GM12878 (cell line): ENCODE measurements around the gene SLX4. TPM values are rescaled to one million over a fixed set of nuclear protein-coding genes. Genes with fewer than 3 reads are reported as not detected.

ENCODE experiments used
- ATAC-seq: fragments of 200-7000 bp; cut with Tn5 transposase; 3 replicates; pipeline ENCODE4 v1.9.1; 2020; ENCODE audit warnings: mild to moderate bottlenecking, moderate library complexity
- BruUV-seq: library from RNA; stranded (reverse); fragments of 400-500 nt; replicated peaks from 2 replicates; lab custom pipeline; 2021; lab: Mats Ljungman, UMichigan
- CTCF ChIA-PET: fragments of 300-600 bp; sonication (Branson Sonifier 250); formaldehyde crosslinking; extraction: SDS; loops from one replicate; lab custom pipeline; 2021; ENCODE audit warnings: inconsistent platforms; lab: Yijun Ruan, JAX
- POLR2A ChIA-PET: fragments of 350-600 bp; formaldehyde crosslinking; extraction: SDS; loops from one replicate; lab custom pipeline; 2021; ENCODE audit warnings: inconsistent platforms; lab: Charles Lee
- RAD21 ChIA-PET: fragments of 300-600 bp; sonication (Branson Sonifier 250); formaldehyde crosslinking; loops from one replicate; lab custom pipeline; 2023; ENCODE audit warnings: antibody characterized with exemption; ENCODE audit not compliant: unreplicated experiment; lab: Charles Lee
- SMC1A ChIA-PET: fragments of 300-600 bp; sonication (Branson Sonifier 250); formaldehyde crosslinking; loops from one replicate; lab custom pipeline; 2023; ENCODE audit not compliant: unreplicated experiment, uncharacterized antibody; lab: Charles Lee
- DNase-seq: peaks from one replicate; pipeline ENCODE4 v3.0.0-alpha.2; 2011; ENCODE audit warnings: low read depth, low spot score
- FAIRE-seq: peaks from 3 replicates; lab custom pipeline; 2011; peaks lifted over from hg19 to GRCh38; lab: Jason Lieb, UNC
- H2AFZ ChIP-seq: 2 replicates; pipeline ENCODE4 v1.6.0; 2011; ENCODE audit warnings: low read depth, low read length, control low read depth; ENCODE audit not compliant: control insufficient read depth
- H3K27ac ChIP-seq: 2 replicates; pipeline ENCODE4 v1.5.1; 2011; ENCODE audit warnings: control low read depth; ENCODE audit not compliant: control insufficient read depth, insufficient read depth
- H3K27me3 ChIP-seq, 2 experiments: replicated peaks in 1 of 2; 2 replicates each; pipeline versions ENCODE4 v1.6.0 to v1.6.1; 2011; ENCODE audit warnings: low read length in 1 of 2; ENCODE audit not compliant: control insufficient read depth in 2 of 2, insufficient read depth in 2 of 2
- H3K36me3 ChIP-seq, 2 experiments: 2 replicates each; pipeline ENCODE4 v1.5.1; 2011; ENCODE audit warnings: low read length in 1 of 2; ENCODE audit not compliant: control insufficient read depth in 2 of 2, insufficient read depth in 2 of 2
- H3K4me1 ChIP-seq: 2 replicates; pipeline ENCODE4 v1.6.1; 2011; ENCODE audit warnings: mild to moderate bottlenecking, low read length, moderate library complexity, mixed read lengths; ENCODE audit not compliant: control insufficient read depth, insufficient read depth
- H3K4me2 ChIP-seq: 2 replicates; pipeline ENCODE4 v1.6.0; 2011; ENCODE audit warnings: control low read depth; ENCODE audit not compliant: control insufficient read depth, insufficient read depth
- H3K4me3 ChIP-seq: fragments of 200-600 bp; sonication (generic); 2 replicates; pipeline ENCODE4 v1.5.1; 2016
- H3K79me2 ChIP-seq: 2 replicates; pipeline ENCODE4 v1.6.0; 2011; ENCODE audit warnings: low read length; ENCODE audit not compliant: control insufficient read depth, insufficient read depth
- H3K9ac ChIP-seq: 2 replicates; pipeline ENCODE4 v1.8.0; 2011; ENCODE audit warnings: low read length, control low read depth, mixed read lengths; ENCODE audit not compliant: control insufficient read depth, insufficient read depth
- H3K9me3 ChIP-seq: replicated peaks from 3 replicates; pipeline ENCODE4 v1.5.1; 2011; ENCODE audit warnings: mild to moderate bottlenecking, low read length; ENCODE audit not compliant: control insufficient read depth, insufficient read depth
- H4K20me1 ChIP-seq: 2 replicates; pipeline ENCODE4 v1.6.0; 2011; ENCODE audit not compliant: control insufficient read depth, insufficient read depth
- NR2C1 ChIP-seq: fragments of 450-650 bp; IDR thresholded peaks from 2 replicates; pipeline ENCODE4 v1.6.1; 2017; ENCODE audit warnings: antibody characterized with exemption, mild to moderate bottlenecking, moderate library complexity
- WGBS: methylation state at CpG from one replicate; pipeline ENCODE4 v1.1.6; 2016; ENCODE audit warnings: low lambda C conversion rate; ENCODE audit not compliant: insufficient replicate concordance, insufficient coverage; ENCODE audit errors: missing lambda C conversion rate; 5-methylcytosine and 5-hydroxymethylcytosine counted together
- in situ Hi-C: fragments of 300-500 bp; cut with MboI; formaldehyde crosslinking; loops from 9 replicates; pipeline ENCODE4 v1.14.3; 2018; ENCODE audit warnings: mixed read lengths
- intact Hi-C: fragments of 100-400 bp; cut with micrococcal nuclease; formaldehyde crosslinking; loops from one replicate; pipeline ENCODE4 v1.14.2; 2022; ENCODE audit not compliant: unreplicated experiment
- polyA plus RNA-seq, 11 experiments: library from polyadenylated mRNA; depleted of rRNA in 4 of 11; unstranded in 6 of 11; stranded (reverse) in 5 of 11; fragments of >200 nt; fragmentation: Nextera tagmentation in 4 of 11; fragmentation: Illumina TruSeq in 1 of 11; extraction: Ambion mirVana in 4 of 11; extraction: Trizol in 1 of 11; gene quantifications; 1 replicate in 1 of 11; 2 replicates in 10 of 11; pipeline versions ENCODE4 v1.2.1 to v1.2.3, GENCODE V29; 2011 to 2016; ENCODE audit warnings: inconsistent platforms in 2 of 11, missing spikeins in 2 of 11, low read depth in 1 of 11
- total RNA-seq, 4 experiments: library from RNA; depleted of rRNA in 3 of 4; stranded (reverse); fragments of >200 nt in 3 of 4; fragmentation: Illumina TruSeq in 1 of 4; extraction: Trizol in 1 of 4; gene quantifications; 2 replicates each; pipeline versions ENCODE4 v1.2.1 to v1.2.3, GENCODE V29; 2013 to 2021
- TF ChIP-seq, protein P1 (sequence below): fragments of 450-650 bp; IDR thresholded peaks from 2 replicates; pipeline ENCODE4 v1.6.1; 2017; ENCODE audit warnings: mild to moderate bottlenecking, moderate library complexity

SLX4 gene
- total and polyA plus RNA-seq, 10 of the 15 experiments (the other 5 are each of a cell fraction or from before 2014, with no cell fraction given), result 0.18 to 12.3 (median 4.8) TPM

DNA sequence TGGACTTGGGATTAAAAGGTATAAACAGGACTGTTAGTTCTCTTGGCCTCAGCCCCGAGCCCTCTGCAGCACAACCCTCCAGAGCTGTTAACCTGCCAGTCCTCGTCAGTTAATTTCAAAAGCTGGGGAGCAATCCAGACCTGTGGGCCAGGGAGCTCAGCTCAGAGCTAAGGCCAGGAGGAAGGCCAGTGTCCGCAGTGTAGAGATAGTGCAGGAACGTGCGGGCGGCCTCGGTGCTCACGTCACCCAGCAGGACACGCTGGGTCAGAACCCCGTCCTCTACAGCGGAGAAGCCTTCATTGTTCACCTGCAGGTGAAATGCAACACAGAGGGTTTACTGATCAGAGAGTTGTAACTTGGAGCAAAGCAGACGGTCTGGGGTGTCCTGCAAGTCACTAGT lies 18.8 kb downstream of the SLX4 start (continued):
- TF ChIP-seq, protein P1, sequence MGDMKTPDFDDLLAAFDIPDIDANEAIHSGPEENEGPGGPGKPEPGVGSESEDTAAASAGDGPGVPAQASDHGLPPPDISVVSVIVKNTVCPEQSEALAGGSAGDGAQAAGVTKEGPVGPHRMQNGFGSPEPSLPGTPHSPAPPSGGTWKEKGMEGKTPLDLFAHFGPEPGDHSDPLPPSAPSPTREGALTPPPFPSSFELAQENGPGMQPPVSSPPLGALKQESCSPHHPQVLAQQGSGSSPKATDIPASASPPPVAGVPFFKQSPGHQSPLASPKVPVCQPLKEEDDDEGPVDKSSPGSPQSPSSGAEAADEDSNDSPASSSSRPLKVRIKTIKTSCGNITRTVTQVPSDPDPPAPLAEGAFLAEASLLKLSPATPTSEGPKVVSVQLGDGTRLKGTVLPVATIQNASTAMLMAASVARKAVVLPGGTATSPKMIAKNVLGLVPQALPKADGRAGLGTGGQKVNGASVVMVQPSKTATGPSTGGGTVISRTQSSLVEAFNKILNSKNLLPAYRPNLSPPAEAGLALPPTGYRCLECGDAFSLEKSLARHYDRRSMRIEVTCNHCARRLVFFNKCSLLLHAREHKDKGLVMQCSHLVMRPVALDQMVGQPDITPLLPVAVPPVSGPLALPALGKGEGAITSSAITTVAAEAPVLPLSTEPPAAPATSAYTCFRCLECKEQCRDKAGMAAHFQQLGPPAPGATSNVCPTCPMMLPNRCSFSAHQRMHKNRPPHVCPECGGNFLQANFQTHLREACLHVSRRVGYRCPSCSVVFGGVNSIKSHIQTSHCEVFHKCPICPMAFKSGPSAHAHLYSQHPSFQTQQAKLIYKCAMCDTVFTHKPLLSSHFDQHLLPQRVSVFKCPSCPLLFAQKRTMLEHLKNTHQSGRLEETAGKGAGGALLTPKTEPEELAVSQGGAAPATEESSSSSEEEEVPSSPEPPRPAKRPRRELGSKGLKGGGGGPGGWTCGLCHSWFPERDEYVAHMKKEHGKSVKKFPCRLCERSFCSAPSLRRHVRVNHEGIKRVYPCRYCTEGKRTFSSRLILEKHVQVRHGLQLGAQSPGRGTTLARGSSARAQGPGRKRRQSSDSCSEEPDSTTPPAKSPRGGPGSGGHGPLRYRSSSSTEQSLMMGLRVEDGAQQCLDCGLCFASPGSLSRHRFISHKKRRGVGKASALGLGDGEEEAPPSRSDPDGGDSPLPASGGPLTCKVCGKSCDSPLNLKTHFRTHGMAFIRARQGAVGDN, result no peak

DNA sequence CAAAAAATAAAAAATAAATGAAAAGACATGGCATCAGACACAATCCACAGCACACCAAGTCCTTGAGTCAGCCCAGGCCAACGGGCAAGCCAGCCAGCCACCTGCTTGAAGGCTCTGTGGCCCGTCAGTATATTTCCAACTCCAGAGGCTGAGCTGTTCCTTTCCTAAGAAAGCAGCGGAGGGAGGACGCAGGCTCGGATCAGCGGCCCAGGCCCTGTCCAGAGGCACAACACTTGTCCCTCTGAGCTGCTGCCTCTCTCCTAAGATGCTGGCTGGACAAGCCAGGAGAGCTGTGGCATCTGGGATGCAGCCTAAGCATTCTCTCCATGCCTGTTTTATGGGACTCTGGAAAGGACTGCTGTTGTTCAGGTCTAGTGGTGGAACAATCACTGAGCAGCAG lies 19.4 kb downstream of the SLX4 start:
- Histone ChIP-seq H3K9me3 (no peaks in the 10 kb centered on the region), H3K4me1 (peaks cover 11% of the 10 kb centered on the region), H3K4me2 (no peak overlapping the region), H2AFZ (no peak overlapping the region), H3K79me2 (no peaks in the 10 kb centered on the region), H4K20me1 (no peaks in the 10 kb centered on the region), H3K36me3 (peaks cover 0 to 3% of the 10 kb centered on the region in 2 experiments; a peak in 1 of 4 replicates), H3K4me3 (no peak overlapping the region), H3K27ac (no peak overlapping the region), H3K27me3 (no peaks in the 10 kb centered on the region), H3K9ac (no peak overlapping the region)
- ChIA-PET CTCF (no interaction called here), RAD21 (no interaction called here), SMC1A (no interaction called here), POLR2A (no interaction called here)
- ATAC-seq (no peak), DNase-seq (no peak), FAIRE-seq (no peak)
- intact Hi-C loops (no loop called here), in situ Hi-C loops (no loop called here)
- no TSS peak for BruUV-seq
- WGBS, result 89% methylated on average over 6 of the region's 6 CpGs
- no peak for TF ChIP-seq NR2C1
